GM12878 (cell line): ENCODE measurements around the gene OR2AP1. TPM values are rescaled to one million over a fixed set of nuclear protein-coding genes. Genes with fewer than 3 reads are reported as not detected.
A peak's percentile ranks its signal among the peaks of the same experiment; 100 is the strongest.

ENCODE experiments used
- ATAC-seq: fragments of 200-7000 bp; cut with Tn5 transposase; 3 replicates; pipeline ENCODE4 v1.9.1; 2020; ENCODE audit warnings: mild to moderate bottlenecking, moderate library complexity
- BruUV-seq: library from RNA; stranded (reverse); fragments of 400-500 nt; replicated peaks from 2 replicates; lab custom pipeline; 2021; lab: Mats Ljungman, UMichigan
- CTCF ChIA-PET: fragments of 300-600 bp; sonication (Branson Sonifier 250); formaldehyde crosslinking; extraction: SDS; loops from one replicate; lab custom pipeline; 2021; ENCODE audit warnings: inconsistent platforms; lab: Yijun Ruan, JAX
- POLR2A ChIA-PET: fragments of 350-600 bp; formaldehyde crosslinking; extraction: SDS; loops from one replicate; lab custom pipeline; 2021; ENCODE audit warnings: inconsistent platforms; lab: Charles Lee
- RAD21 ChIA-PET: fragments of 300-600 bp; sonication (Branson Sonifier 250); formaldehyde crosslinking; loops from one replicate; lab custom pipeline; 2023; ENCODE audit warnings: antibody characterized with exemption; ENCODE audit not compliant: unreplicated experiment; lab: Charles Lee
- SMC1A ChIA-PET: fragments of 300-600 bp; sonication (Branson Sonifier 250); formaldehyde crosslinking; loops from one replicate; lab custom pipeline; 2023; ENCODE audit not compliant: unreplicated experiment, uncharacterized antibody; lab: Charles Lee
- DNase-seq: peaks from one replicate; pipeline ENCODE4 v3.0.0-alpha.2; 2011; ENCODE audit warnings: low read depth, low spot score
- FAIRE-seq: peaks from 3 replicates; lab custom pipeline; 2011; peaks lifted over from hg19 to GRCh38; lab: Jason Lieb, UNC
- H2AFZ ChIP-seq: 2 replicates; pipeline ENCODE4 v1.6.0; 2011; ENCODE audit warnings: low read depth, low read length, control low read depth; ENCODE audit not compliant: control insufficient read depth
- H3K27ac ChIP-seq: 2 replicates; pipeline ENCODE4 v1.5.1; 2011; ENCODE audit warnings: control low read depth; ENCODE audit not compliant: control insufficient read depth, insufficient read depth
- H3K27me3 ChIP-seq, 2 experiments: replicated peaks in 1 of 2; 2 replicates each; pipeline versions ENCODE4 v1.6.0 to v1.6.1; 2011; ENCODE audit warnings: low read length in 1 of 2; ENCODE audit not compliant: control insufficient read depth in 2 of 2, insufficient read depth in 2 of 2
- H3K36me3 ChIP-seq, 2 experiments: 2 replicates each; pipeline ENCODE4 v1.5.1; 2011; ENCODE audit warnings: low read length in 1 of 2; ENCODE audit not compliant: control insufficient read depth in 2 of 2, insufficient read depth in 2 of 2
- H3K4me1 ChIP-seq: 2 replicates; pipeline ENCODE4 v1.6.1; 2011; ENCODE audit warnings: mild to moderate bottlenecking, low read length, moderate library complexity, mixed read lengths; ENCODE audit not compliant: control insufficient read depth, insufficient read depth
- H3K4me2 ChIP-seq: 2 replicates; pipeline ENCODE4 v1.6.0; 2011; ENCODE audit warnings: control low read depth; ENCODE audit not compliant: control insufficient read depth, insufficient read depth
- H3K4me3 ChIP-seq: fragments of 200-600 bp; sonication (generic); 2 replicates; pipeline ENCODE4 v1.5.1; 2016
- H3K79me2 ChIP-seq: 2 replicates; pipeline ENCODE4 v1.6.0; 2011; ENCODE audit warnings: low read length; ENCODE audit not compliant: control insufficient read depth, insufficient read depth
- H3K9ac ChIP-seq: 2 replicates; pipeline ENCODE4 v1.8.0; 2011; ENCODE audit warnings: low read length, control low read depth, mixed read lengths; ENCODE audit not compliant: control insufficient read depth, insufficient read depth
- H3K9me3 ChIP-seq: replicated peaks from 3 replicates; pipeline ENCODE4 v1.5.1; 2011; ENCODE audit warnings: mild to moderate bottlenecking, low read length; ENCODE audit not compliant: control insufficient read depth, insufficient read depth
- H4K20me1 ChIP-seq: 2 replicates; pipeline ENCODE4 v1.6.0; 2011; ENCODE audit not compliant: control insufficient read depth, insufficient read depth
- BACH1 ChIP-seq: fragments of 450-650 bp; IDR thresholded peaks from 2 replicates; pipeline ENCODE4 v1.6.1; 2017; ENCODE audit warnings: mild to moderate bottlenecking, borderline replicate concordance
- ESRRA ChIP-seq: IDR thresholded peaks from 2 replicates; pipeline ENCODE4 v1.6.1; 2012; ENCODE audit warnings: mild to moderate bottlenecking, low read length, improper control_type of control experiment
- HDAC6 ChIP-seq: fragments of 200-600 bp; sonication (generic); IDR thresholded peaks from one replicate; pipeline ENCODE4 v1.8.0; 2017; ENCODE audit warnings: antibody characterized with exemption; ENCODE audit not compliant: unreplicated experiment
- JUNB ChIP-seq: IDR thresholded peaks from 2 replicates; pipeline ENCODE4 v1.6.1; 2016; ENCODE audit warnings: antibody characterized with exemption, mild to moderate bottlenecking
- RUNX3 ChIP-seq: IDR thresholded peaks from 2 replicates; pipeline ENCODE4 v1.6.1; 2012; ENCODE audit warnings: low read length, inconsistent platforms
- SUPT20H ChIP-seq: IDR thresholded peaks from 2 replicates; pipeline ENCODE4 v1.6.1; 2011; ENCODE audit warnings: low read depth, mild to moderate bottlenecking, low read length, moderate library complexity, borderline replicate concordance; ENCODE audit not compliant: control insufficient read depth
- WGBS: methylation state at CpG from one replicate; pipeline ENCODE4 v1.1.6; 2016; ENCODE audit warnings: low lambda C conversion rate; ENCODE audit not compliant: insufficient replicate concordance, insufficient coverage; ENCODE audit errors: missing lambda C conversion rate; 5-methylcytosine and 5-hydroxymethylcytosine counted together
- in situ Hi-C: fragments of 300-500 bp; cut with MboI; formaldehyde crosslinking; loops from 9 replicates; pipeline ENCODE4 v1.14.3; 2018; ENCODE audit warnings: mixed read lengths
- intact Hi-C: fragments of 100-400 bp; cut with micrococcal nuclease; formaldehyde crosslinking; loops from one replicate; pipeline ENCODE4 v1.14.2; 2022; ENCODE audit not compliant: unreplicated experiment
- polyA plus RNA-seq, 11 experiments: library from polyadenylated mRNA; depleted of rRNA in 4 of 11; unstranded in 6 of 11; stranded (reverse) in 5 of 11; fragments of >200 nt; fragmentation: Nextera tagmentation in 4 of 11; fragmentation: Illumina TruSeq in 1 of 11; extraction: Ambion mirVana in 4 of 11; extraction: Trizol in 1 of 11; gene quantifications; 1 replicate in 1 of 11; 2 replicates in 10 of 11; pipeline versions ENCODE4 v1.2.1 to v1.2.3, GENCODE V29; 2011 to 2016; ENCODE audit warnings: inconsistent platforms in 2 of 11, missing spikeins in 2 of 11, low read depth in 1 of 11
- total RNA-seq, 4 experiments: library from RNA; depleted of rRNA in 3 of 4; stranded (reverse); fragments of >200 nt in 3 of 4; fragmentation: Illumina TruSeq in 1 of 4; extraction: Trizol in 1 of 4; gene quantifications; 2 replicates each; pipeline versions ENCODE4 v1.2.1 to v1.2.3, GENCODE V29; 2013 to 2021
- TF ChIP-seq, protein P1 (sequence below): fragments of 150-350 bp; IDR thresholded peaks from 2 replicates; pipeline ENCODE4 v1.6.1; 2014; ENCODE audit warnings: mild to moderate bottlenecking, low read depth, low read length
- TF ChIP-seq, protein P2 (sequence below): fragments of 450-650 bp; formaldehyde crosslinking; IDR thresholded peaks from 2 replicates; pipeline ENCODE4 v1.4.0; 2020; ENCODE audit warnings: mild to moderate bottlenecking, moderate library complexity

Gene OR2AP1
- total and polyA plus RNA-seq, 10 of the 15 experiments (the other 5 are each of a cell fraction or from before 2014, with no cell fraction given): not detected

DNA sequence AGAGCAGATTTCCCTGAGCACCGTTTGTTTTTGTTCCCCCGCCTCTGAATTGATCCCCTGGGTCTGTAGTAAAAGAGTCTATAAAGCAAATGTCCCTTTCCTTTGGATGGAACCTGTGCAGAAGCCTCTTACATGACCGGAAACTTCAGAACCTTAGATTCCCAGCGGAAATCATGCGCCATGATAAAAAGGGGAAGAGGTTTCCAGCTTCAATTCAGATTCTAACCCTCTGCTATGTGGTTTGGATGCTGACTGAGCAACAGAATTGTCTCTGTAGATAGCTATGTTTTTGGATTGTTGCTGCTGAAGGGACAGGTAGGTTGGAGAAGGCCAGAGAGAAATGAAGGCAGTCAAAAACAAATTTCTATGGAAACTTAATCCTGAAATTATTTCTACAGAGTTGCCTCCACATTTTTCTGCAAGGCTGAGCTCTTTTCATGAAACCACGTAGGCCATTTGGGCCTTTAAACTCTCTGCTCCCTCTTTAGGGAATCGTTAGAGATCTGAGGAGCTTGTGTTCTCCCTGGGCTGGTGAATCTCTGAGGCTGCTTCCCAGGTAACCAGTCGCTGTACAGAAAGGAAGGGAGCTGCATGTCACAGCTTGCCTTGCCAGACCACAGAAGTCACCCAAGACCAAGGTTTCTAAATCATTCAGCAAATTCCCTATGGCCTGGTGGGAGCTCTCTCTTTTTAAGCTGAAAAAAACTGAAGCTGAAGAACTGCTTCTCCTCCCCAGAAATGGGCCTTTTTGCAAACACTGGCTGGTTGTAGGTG, 35.7 kb downstream of the OR2AP1 start:
- H3K4me2 ChIP-seq: no peak overlapping the region
- RAD21 ChIA-PET: interaction anchor here (2.2 kb wide), 1 partner anchor 11 kb away, joined by 5 read pairs; no protein-coding TSS in a partner anchor
- H4K20me1 ChIP-seq: no peaks in the 10 kb centered on the region
- H3K79me2 ChIP-seq: no peaks in the 10 kb centered on the region
- BruUV-seq: no TSS peak
- 0 out of 2 replicates have a peak, but pooled peaks have one; percentile 17 for TF ChIP-seq RUNX3
- TF ChIP-seq, protein P1, sequence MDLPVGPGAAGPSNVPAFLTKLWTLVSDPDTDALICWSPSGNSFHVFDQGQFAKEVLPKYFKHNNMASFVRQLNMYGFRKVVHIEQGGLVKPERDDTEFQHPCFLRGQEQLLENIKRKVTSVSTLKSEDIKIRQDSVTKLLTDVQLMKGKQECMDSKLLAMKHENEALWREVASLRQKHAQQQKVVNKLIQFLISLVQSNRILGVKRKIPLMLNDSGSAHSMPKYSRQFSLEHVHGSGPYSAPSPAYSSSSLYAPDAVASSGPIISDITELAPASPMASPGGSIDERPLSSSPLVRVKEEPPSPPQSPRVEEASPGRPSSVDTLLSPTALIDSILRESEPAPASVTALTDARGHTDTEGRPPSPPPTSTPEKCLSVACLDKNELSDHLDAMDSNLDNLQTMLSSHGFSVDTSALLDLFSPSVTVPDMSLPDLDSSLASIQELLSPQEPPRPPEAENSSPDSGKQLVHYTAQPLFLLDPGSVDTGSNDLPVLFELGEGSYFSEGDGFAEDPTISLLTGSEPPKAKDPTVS: no peak
- in situ Hi-C loops (no loop called here), intact Hi-C loops (no loop called here)
- POLR2A ChIA-PET: no interaction called here
- SMC1A ChIA-PET: interaction anchor here (0.5 to 1.1 kb wide), 3 partner anchors 10 to 529 kb away, joined by 3 to 5 read pairs (median 3); no protein-coding TSS in a partner anchor
- H3K36me3 ChIP-seq: no peaks in the 10 kb centered on the region
- ATAC-seq: no peak
- CTCF ChIA-PET: interaction anchor here (0.6 to 1.8 kb wide), 4 partner anchors 11 to 46 kb away, joined by 3 to 5 read pairs (median 3); no protein-coding TSS in a partner anchor
- no peak for FAIRE-seq
- H3K9ac ChIP-seq: no peak overlapping the region
- peaks cover 0 to 2% of the 10 kb centered on the region in 2 experiments; a peak in 1 of 4 replicates for H3K27me3 ChIP-seq
- no peak overlapping the region for H3K27ac ChIP-seq
- 44% methylated on average over 8 of the region's 8 CpGs for WGBS
- H3K9me3 ChIP-seq: no peaks in the 10 kb centered on the region
- no peak overlapping the region for H3K4me3 ChIP-seq
- DNase-seq: no peak
- no peak overlapping the region for H2AFZ ChIP-seq
- H3K4me1 ChIP-seq: no peaks in the 10 kb centered on the region

DNA sequence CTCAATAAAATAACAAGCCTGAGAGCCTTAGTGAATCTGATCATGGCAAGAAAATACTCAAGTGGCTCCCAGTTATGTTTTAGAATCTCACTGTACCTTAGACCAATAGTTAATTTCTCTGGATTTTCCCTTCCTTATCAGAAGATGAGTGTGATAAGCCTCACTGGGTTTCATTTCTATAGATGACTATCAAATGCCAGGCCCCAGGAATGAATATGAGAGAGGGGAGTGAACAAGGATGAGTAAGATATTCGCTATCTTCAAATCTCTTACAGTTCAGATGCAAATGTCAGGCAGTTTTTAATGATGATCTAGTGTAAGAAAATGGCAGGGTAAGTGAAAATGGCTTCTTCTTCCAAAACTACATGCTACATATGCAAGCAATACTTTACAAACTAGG, 38.3 kb downstream of the OR2AP1 start:
- Histone ChIP-seq H3K79me2 (no peaks in the 10 kb centered on the region), H3K9me3 (no peaks in the 10 kb centered on the region; the same call in 2 of the 3 replicates), H3K27ac (no peak overlapping the region), H3K4me1 (no peaks in the 10 kb centered on the region), H3K4me3 (no peak overlapping the region), H3K9ac (no peak overlapping the region), H2AFZ (no peak overlapping the region), H3K27me3 (peaks cover 0 to 2% of the 10 kb centered on the region in 2 experiments; a peak in 1 of 4 replicates), H4K20me1 (no peaks in the 10 kb centered on the region), H3K36me3 (no peaks in the 10 kb centered on the region), H3K4me2 (no peak overlapping the region)
- no TSS peak for BruUV-seq
- POLR2A ChIA-PET: no interaction called here
- TF ChIP-seq JUNB (peak; percentile 17; the same call in 1 of the 2 replicates), BACH1 (no peak), RUNX3 (no peak), HDAC6 (no peak), ESRRA (no peak), SUPT20H (no peak)
- TF ChIP-seq, protein P2, sequence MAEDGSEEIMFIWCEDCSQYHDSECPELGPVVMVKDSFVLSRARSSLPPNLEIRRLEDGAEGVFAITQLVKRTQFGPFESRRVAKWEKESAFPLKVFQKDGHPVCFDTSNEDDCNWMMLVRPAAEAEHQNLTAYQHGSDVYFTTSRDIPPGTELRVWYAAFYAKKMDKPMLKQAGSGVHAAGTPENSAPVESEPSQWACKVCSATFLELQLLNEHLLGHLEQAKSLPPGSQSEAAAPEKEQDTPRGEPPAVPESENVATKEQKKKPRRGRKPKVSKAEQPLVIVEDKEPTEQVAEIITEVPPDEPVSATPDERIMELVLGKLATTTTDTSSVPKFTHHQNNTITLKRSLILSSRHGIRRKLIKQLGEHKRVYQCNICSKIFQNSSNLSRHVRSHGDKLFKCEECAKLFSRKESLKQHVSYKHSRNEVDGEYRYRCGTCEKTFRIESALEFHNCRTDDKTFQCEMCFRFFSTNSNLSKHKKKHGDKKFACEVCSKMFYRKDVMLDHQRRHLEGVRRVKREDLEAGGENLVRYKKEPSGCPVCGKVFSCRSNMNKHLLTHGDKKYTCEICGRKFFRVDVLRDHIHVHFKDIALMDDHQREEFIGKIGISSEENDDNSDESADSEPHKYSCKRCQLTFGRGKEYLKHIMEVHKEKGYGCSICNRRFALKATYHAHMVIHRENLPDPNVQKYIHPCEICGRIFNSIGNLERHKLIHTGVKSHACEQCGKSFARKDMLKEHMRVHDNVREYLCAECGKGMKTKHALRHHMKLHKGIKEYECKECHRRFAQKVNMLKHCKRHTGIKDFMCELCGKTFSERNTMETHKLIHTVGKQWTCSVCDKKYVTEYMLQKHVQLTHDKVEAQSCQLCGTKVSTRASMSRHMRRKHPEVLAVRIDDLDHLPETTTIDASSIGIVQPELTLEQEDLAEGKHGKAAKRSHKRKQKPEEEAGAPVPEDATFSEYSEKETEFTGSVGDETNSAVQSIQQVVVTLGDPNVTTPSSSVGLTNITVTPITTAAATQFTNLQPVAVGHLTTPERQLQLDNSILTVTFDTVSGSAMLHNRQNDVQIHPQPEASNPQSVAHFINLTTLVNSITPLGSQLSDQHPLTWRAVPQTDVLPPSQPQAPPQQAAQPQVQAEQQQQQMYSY (CRISPR knock-in tag): no peak
- CTCF ChIA-PET: interaction anchor here (1.4 kb wide), 2 partner anchors 9 to 46 kb away, joined by 4 to 5 read pairs; no protein-coding TSS in a partner anchor
- DNase-seq (no peak), FAIRE-seq (no peak), ATAC-seq (no peak; the same call in 2 of the 3 replicates)
- in situ Hi-C loops: loop anchor here (5.0 kb wide), 1 partner anchor 413 kb away; no protein-coding TSS in a partner anchor
- intact Hi-C loops: no loop called here
- 0% methylated on average over 1 of the region's 1 CpG for WGBS
- RAD21 ChIA-PET: no interaction called here
- SMC1A ChIA-PET: interaction anchor here (0.7 kb wide), 1 partner anchor 11 kb away, joined by 3 read pairs; no protein-coding TSS in a partner anchor
